HT-29 (cell line): ENCODE data around the gene ABHD14A. TPM values are rescaled to one million over a fixed set of nuclear protein-coding genes. Genes with fewer than 3 reads are reported as not detected.

Source experiments
- DNase-seq: peaks from one replicate; pipeline ENCODE4 v3.0.0-alpha.2; 2015; ENCODE audit warnings: low spot score
- total RNA-seq: library from RNA; depleted of rRNA; stranded (reverse); fragments of >200 nt; shearing (Covaris generic); gene quantifications from 2 replicates; pipeline ENCODE4 v1.2.3, GENCODE V29; 2014

Gene ABHD14A
- total RNA-seq, 1 experiment from 2014 or later, result 16.0 TPM

- DNase-seq, result peak; percentile 26
Observed at GRCh38 chr3:51955893-51956770, 18.7 kb upstream of the ABHD14A start.

GRCh38 chr3:51957520-51958205, 17.2 kb upstream of the ABHD14A start:
- DNase-seq, result no peak

- no peak for DNase-seq
Observed at GRCh38 chr3:51958603-51959521, 16.0 kb upstream of the ABHD14A start.

- DNase-seq, result no peak
Observed at GRCh38 chr3:51959651-51960050, 15.2 kb upstream of the ABHD14A start.

- no peak for DNase-seq
Observed at GRCh38 chr3:51960386-51960785, 14.5 kb upstream of the ABHD14A start.

- DNase-seq, result no peak
Observed at GRCh38 chr3:51961011-51961410, 13.9 kb upstream of the ABHD14A start.

- DNase-seq, result no peak
Observed at GRCh38 chr3:51961602-51962569, 13.0 kb upstream of the ABHD14A start.

GRCh38 chr3:51962854-51963530, 11.9 kb upstream of the ABHD14A start:
- DNase-seq, result no peak

GRCh38 chr3:51963951-51964451, 10.9 kb upstream of the ABHD14A start:
- no peak for DNase-seq

GRCh38 chr3:51964521-51964920, 10.3 kb upstream of the ABHD14A start:
- no peak for DNase-seq

GRCh38 chr3:51966016-51966415, 8.8 kb upstream of the ABHD14A start:
- DNase-seq, result no peak

GRCh38 chr3:51966486-51966885, 8.4 kb upstream of the ABHD14A start:
- no peak for DNase-seq

- no peak for DNase-seq
Observed at GRCh38 chr3:51966922-51967383, 7.9 kb upstream of the ABHD14A start.

- no peak for DNase-seq
Observed at GRCh38 chr3:51967384-51968169, 7.3 kb upstream of the ABHD14A start, which contains the start of gene PCBP4. TSS of gene PCBP4 (minus strand) at chr3:51967454. CDS start at chr3:51961240, 6,214 bp downstream.

GRCh38 chr3:51968170-51968775, 6.6 kb upstream of the ABHD14A start:
- no peak for DNase-seq

GRCh38 chr3:51968883-51969678, 5.8 kb upstream of the ABHD14A start:
- no peak for DNase-seq

GRCh38 chr3:51969841-51970240, 5.0 kb upstream of the ABHD14A start:
- DNase-seq, result no peak
